HG02759 (cell line): ENCODE measurements around the gene CUL4A.
"Not testable (repeated sequence)": the region's sequence is repeated elsewhere in the genome, so short reads cannot be mapped to it uniquely, and the experiment has no call there.

Experiments used
- ATAC-seq: cut with Tn5 transposase; IDR thresholded peaks from one replicate; pipeline ENCODE4 v1.9.1; 2021; ENCODE audit warnings: mild to moderate bottlenecking, moderate library complexity; ENCODE audit not compliant: unreplicated experiment

CUL4A gene

DNA sequence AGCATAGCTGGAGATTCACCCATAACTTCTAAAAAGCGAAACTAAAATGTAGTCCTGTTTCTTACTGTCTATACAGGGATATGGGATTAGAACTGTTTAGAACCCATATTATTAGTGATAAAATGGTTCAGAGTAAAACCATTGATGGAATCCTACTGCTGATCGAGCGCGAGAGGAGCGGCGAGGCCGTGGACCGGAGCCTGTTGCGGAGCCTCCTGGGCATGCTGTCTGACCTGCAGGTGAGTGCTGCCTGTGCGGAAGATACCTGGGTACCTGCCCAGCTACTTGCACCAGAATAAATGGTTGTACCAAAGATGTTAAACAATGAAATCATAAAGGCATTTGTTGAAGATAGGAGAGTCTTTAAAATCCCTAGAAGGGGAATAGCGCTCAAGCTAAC lies 23.7 kb downstream of the CUL4A start:
- ATAC-seq, result no peak

- no peak for ATAC-seq
Observed at GRCh38 chr13:113238536-113238935, 29.1 kb downstream of the CUL4A start.

DNA sequence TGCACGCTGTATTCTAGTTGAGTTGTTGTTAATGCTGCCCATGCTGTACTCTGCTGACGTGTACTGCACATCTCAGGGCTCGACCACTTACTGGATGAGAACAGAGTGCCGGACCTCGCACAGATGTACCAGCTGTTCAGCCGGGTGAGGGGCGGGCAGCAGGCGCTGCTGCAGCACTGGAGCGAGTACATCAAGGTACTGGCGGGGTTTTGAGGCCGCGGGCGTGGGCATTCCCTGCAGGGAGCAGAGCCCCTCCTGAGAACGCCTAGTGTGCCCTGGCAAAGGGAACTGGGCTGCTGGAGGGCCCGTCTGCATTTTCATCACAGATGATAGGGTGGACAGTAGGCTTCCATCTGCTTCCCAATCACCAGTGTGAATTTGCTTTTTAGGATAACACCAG lies 29.9 kb downstream of the CUL4A start:
- no peak for ATAC-seq

- no peak for ATAC-seq
Observed at GRCh38 chr13:113239986-113240385, 30.6 kb downstream of the CUL4A start.

DNA sequence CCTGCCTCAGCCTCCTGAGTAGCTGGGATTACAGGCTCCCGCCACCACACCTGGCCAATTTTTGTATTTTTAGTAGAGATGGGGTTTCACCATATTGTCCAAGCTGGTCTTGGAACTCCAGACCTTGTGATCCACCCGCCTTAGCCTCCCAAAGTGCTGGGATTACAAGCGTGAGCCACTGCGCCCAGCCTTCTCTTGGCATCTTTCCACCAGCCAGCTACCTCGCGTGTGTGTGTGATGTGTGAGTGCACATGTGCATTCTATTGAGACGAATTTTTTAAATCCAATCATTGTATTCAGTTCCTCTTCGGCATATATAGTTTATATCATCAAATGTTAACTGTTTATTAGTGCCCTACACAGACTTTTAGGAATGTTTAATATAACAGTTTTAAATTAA lies 32.2 kb downstream of the CUL4A start:
- ATAC-seq, result not testable (repeated sequence)

DNA sequence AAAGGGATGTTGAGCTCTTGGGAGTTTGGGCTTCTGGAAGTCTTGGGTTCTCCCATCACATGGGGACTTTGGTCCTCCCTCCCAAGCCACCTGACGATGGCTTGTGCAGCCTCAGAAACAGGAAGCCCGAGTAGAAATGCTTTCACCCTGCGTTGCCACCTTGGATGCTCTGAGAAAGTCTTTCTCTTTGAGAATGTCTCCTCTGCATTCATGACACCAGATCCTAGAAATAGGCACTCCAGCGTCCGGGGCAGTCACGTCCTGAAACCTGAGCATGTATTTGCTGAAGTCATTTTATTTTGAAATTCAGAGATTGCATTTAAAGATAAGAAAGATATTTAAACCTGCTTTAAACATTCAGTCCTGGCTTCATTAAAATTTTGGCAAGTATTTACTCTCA lies 34.4 kb downstream of the CUL4A start:
- no peak for ATAC-seq

- ATAC-seq, result no peak
Observed at GRCh38 chr13:113245849-113246796, 36.7 kb downstream of the CUL4A start.

DNA sequence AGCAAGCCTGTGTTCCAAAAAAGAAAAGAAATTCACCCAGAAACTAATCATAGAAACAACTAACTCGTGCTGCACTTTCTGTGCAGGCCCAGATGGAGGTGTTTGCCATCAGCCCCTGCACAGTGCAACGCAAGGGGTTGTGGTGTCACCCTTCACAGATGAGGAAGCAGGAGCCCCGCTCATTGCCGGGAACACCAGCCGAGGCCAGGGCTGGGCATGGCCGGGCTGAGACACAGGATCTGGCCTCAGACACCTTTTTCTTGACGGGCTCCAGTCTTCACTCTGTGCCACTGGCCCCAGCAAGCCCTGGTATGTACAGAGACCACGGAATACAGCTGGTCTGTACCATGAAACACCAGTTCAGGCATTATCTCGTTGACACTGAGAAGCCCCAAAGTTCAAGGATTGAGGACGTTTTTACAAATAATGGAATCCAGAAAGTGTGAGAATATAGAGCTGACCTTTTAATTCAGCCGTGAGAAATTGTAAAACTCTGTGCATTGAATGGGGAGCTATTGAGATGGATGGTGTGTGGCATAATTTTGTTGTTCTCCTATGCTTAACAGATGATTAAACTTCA lies 43.2 kb downstream of the CUL4A start:
- ATAC-seq, result no peak

DNA sequence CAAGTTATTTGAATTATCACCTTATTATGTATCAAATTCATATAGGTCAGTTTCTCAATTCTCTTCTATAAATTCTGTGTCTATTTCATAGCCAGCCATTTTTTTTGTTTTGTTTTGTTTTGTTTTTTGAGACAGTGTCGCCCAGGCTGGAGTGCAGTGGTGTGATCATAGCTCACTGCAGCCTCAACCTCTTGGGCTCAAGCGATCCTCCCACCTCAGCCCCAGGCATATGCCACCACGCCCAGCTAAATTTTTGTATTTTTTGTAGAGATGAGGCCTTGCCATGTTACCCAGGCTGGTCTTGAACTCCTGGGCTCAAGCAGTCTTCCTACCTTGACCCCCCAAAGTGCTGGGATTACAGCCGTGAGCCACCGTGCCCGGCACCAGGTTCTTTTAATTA lies 48.5 kb downstream of the CUL4A start:
- not testable (repeated sequence) for ATAC-seq

DNA sequence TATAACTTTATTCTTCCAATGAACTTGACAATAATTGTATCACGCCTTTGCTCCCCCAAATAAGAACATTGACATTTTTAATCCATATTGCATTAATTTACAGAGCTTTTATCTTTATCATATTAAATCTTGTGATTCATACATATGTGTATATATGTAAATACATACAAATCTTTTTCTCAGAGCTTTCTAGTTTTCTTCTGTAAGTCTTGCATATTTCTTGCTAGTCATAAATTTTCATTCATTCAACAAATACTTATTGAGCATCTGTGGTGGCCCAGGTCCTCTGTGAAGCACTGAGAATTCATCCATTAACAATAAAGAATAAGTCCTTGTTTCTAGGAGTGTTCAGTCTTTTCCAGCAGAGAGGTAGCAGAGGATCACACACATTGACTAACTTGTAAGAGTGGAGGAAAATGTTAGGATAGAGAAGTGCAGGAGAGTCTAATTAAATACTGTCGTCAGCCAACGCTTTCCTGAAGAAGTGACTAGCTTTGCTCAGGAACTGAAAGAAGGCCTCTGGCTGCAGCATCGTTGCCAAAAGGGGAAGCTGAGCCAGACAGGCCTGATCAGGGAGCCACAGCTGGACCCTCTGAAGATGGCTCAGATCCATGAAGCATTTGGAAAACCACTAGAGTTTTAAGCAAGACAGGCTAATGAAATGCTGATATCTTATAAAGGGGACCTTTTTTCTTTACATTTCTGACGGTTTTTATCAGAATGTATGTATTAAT lies 49.1 kb downstream of the CUL4A start:
- no peak for ATAC-seq

GRCh38 chr13:113260996-113261395 lies 51.6 kb downstream of the CUL4A start:
- no peak for ATAC-seq

DNA sequence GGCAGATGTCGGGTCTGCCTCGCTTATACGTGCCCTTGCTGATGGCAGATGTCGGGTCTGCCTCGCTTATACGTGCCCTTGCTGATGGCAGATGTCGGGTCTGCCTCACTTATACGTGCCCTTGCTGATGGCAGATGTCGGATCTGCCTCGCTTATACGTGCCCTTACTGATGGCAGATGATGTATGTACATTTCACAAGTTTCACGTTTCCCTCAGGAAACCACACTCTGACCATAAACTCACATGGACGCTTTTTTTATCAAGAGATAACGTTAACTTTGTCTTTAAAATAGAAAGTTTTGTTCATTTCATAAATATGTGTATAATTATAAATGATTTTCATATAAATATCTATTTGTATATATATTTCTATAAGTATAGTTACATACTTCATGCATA lies 53.6 kb downstream of the CUL4A start:
- ATAC-seq, result not testable (repeated sequence)

- ATAC-seq, result no peak
Observed at GRCh38 chr13:113267642-113268405, 58.4 kb downstream of the CUL4A start.

DNA sequence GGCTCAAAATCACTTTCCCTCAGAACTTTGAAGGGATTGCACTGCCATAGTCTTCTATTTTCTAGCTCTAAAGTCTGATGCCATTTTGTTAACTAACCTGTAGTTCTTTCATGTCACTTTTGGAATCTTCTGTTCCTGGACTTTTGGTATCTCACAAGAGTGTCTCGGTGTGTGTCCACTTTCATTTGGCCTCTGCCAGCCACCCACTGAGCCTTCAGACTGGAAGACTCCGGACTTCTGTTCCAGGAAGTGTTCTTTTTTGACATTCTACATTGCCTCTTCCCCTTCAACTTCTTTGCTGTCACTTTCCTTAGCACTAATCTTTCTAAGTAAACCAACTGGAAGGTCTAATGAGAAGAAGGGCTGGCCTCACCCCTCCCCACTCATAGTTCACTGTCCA lies 62.6 kb downstream of the CUL4A start:
- ATAC-seq, result no peak

- ATAC-seq, result no peak
Observed at GRCh38 chr13:113272701-113273181, 63.3 kb downstream of the CUL4A start.

- ATAC-seq, result no peak
Observed at GRCh38 chr13:113273321-113273720, 63.9 kb downstream of the CUL4A start.

- ATAC-seq, result no peak
Observed at GRCh38 chr13:113273851-113274590, 64.6 kb downstream of the CUL4A start.

GRCh38 chr13:113274721-113275120 lies 65.3 kb downstream of the CUL4A start:
- no peak for ATAC-seq

DNA sequence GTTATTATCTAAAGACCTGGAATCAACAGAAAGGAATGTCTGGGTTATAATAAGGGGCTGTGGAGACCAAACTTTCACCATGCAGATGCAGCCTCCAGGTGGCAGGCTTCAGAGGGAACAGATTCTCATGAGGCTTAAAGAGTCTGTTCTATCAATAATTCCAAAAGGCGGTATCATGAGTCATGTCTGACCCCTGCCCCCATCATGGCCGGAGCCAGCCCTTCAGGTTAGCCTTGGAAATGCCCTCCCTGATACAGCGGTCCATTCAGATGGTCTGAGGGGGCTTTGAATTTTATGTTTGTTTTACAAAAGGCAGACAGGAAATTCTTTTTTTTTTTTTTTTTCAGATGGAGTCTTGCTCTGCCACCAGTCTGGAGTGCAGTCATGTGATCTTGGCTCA lies 66.0 kb downstream of the CUL4A start:
- no peak for ATAC-seq

DNA sequence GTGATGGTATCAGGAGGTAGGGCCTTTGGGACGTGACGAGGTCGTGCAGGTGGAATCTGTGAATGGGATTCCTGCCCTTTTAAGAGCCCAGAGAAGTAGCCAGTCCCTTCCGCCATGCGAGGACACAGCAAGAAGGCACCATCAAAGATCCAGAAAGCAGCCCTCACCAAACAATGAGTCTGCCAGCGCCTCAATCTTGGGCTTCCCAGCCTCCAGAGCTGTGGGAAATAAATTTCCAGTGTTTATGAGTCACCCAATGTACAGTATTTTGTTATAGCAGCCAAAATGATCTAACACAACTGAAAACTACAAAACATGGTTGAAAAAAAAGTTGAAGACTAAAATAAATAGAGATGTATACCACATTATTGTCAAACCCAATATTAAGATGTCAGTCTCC lies 70.7 kb downstream of the CUL4A start:
- ATAC-seq, result no peak
